Measurements from ENCODE around the gene PRAMEF26.
"Not testable (repeated sequence)": the region's sequence is repeated elsewhere in the genome, so short reads cannot be mapped to it uniquely, and the experiment has no call there.

The PRAMEF26 gene

DNA sequence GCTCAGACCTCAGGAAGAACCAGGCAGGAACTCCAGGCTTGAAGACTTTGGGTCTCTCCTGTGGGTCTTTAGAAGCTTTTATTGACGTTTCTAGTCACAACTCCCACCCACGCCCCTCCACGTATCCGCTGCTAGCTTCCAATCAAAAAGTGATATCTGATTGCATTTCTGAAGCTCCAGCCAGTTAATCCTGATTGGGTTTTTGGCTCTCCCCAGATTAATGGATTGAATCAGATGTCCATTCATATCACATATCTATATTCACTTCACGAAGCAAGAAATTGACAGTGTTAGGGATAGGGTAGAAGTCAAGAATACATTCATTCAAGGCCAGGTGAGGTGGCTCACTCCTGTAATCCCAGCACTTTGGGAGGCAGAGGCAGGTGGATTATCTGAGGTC is at the start of gene PRAMEF26:
TSS of gene PRAMEF26 (minus strand) at position 101 of the 400 bp plus-strand sequence. CDS start 2,914 bp downstream, outside the sequence.
- DNase-seq (ENCODE audit: low spot score): not testable (repeated sequence)

DNA sequence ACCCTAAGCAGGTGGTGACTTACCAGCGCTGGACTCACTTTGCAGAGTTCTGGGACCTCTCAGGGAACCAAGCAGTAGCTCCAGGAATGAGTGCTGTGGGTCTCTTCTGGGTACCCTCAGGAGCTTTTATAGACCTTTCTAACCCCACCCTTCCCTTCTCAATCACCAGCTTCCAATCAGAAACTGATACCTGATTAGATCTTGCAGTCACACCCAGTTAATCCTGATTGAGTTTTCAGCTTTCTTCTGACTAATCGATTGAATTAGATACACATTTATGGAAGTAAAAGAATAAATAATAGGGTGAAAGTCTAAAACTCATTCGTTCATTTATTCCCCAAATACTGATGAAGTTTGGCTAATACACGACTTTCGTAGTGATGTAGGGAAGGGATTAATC is 45.5 kb upstream of the PRAMEF26 start, which contains the start of gene PRAMEF13:
TSS of gene PRAMEF13 (minus strand) at position 101 of the 400 bp plus-strand sequence. CDS start 1,820 bp downstream, outside the sequence.
- not testable (repeated sequence) for DNase-seq (ENCODE audit: low spot score)

- DNase-seq (ENCODE audit: low spot score): not testable (repeated sequence)
These were observed 15.7 kb upstream of the PRAMEF26 start, which contains the start of gene PRAMEF9 for GRCh38 chr1:13171548-13171947. Gene PRAMEF9 (plus strand): TSS chr1:13171848. CDS start chr1:13175281, 3,433 bp downstream.

DNA sequence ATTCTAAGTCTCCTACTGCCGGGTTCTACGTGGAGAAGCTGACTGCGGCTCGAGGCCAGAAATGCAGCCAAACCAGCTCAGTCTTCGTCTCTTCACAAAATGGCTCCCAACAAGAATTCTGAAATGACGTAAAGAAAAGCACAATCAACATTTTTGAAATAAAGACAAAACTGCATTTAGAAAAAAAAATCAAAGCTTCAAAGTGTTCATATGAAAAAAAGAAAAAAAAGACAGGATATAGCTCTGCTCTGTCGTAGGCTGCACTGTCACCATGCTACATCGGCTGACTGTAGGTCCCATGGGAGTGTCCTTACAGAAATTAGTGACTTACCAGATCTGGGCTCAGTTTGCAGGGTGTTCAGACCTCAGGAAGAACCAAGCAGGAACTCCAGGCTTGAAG is 9.7 kb upstream of the PRAMEF26 start, which contains the start of gene HNRNPCL4:
TSS of gene HNRNPCL4 (minus strand) at position 101 of the 400 bp plus-strand sequence. CDS start 164 bp downstream, outside the sequence.
- DNase-seq (ENCODE audit: low spot score): not testable (repeated sequence)

DNA sequence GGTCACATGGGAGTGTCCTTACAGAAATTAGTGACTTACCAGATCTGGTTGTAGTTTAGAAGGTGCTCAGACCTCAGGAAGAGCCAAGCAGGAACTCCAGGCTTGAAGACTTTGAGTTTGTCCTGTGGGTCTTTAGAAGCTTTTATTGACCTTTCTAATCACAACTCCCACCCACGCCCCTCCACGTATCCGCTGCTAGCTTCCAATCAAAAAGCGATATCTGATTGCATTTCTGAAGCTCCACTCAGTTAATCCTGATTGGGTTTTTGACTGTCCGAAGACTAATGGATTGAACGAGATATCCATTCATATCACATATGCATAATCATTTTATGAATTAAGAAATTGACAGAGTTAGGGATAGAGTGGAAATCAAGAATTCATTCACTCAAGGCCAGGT is 39.1 kb downstream of the PRAMEF26 start, which contains the start of gene HNRNPCL2:
TSS of gene HNRNPCL2 (minus strand) at position 101 of the 400 bp plus-strand sequence. CDS start 454 bp downstream, outside the sequence.
- DNase-seq (ENCODE audit: low spot score): not testable (repeated sequence)

Measured in cerebellar cortex (tissue), 1 donor.